IMR-90 (cell line): ENCODE results near the gene ITGB2. TPM values are rescaled to one million over a fixed set of nuclear protein-coding genes. Genes with fewer than 3 reads are reported as not detected.

Experiments
- ATAC-seq: fragments of 200-7000 bp; cut with Tn5 transposase; 2 replicates; pipeline ENCODE4 v1.9.1; 2020; ENCODE audit warnings: low read depth, mild to moderate bottlenecking, moderate library complexity
- BruUV-seq: library from RNA; stranded (reverse); fragments of 400-500 nt; replicated peaks from 2 replicates; lab custom pipeline; 2021; lab: Mats Ljungman, UMichigan
- CTCF ChIA-PET: fragments of 300-600 bp; formaldehyde crosslinking; extraction: SDS; loops from one replicate; lab custom pipeline; 2021; ENCODE audit warnings: antibody characterized with exemption; lab: Yijun Ruan, JAX
- POLR2A ChIA-PET: fragments of 300-600 bp; sonication (Branson Sonifier 250); formaldehyde crosslinking; loops from one replicate; lab custom pipeline; 2022; ENCODE audit warnings: antibody characterized with exemption; ENCODE audit not compliant: unreplicated experiment; lab: Charles Lee
- DNase-seq: peaks from one replicate; pipeline ENCODE4 v3.0.0; 2013
- H2AFZ ChIP-seq: replicated peaks from 2 replicates; pipeline ENCODE3; 2013; ENCODE audit warnings: low read length, mild to moderate bottlenecking; ENCODE audit not compliant: poor library complexity
- H2AK5ac ChIP-seq: 2 replicates; pipeline ENCODE4 v1.6.1; 2013; ENCODE audit warnings: low read depth, low read length, inconsistent platforms
- H2AK9ac ChIP-seq: replicated peaks from 2 replicates; pipeline ENCODE3; 2013; ENCODE audit warnings: mild to moderate bottlenecking, low read depth, low read length, moderate library complexity; ENCODE audit not compliant: poor library complexity
- H2BK120ac ChIP-seq: 2 replicates; pipeline ENCODE4 v1.6.1; 2013; ENCODE audit warnings: low read depth, low read length, inconsistent platforms
- H2BK15ac ChIP-seq: 3 replicates; pipeline ENCODE4 v1.6.1; 2013; ENCODE audit warnings: low read depth, low read length, inconsistent platforms
- H2BK20ac ChIP-seq: 2 replicates; pipeline ENCODE4 v1.6.1; 2013; ENCODE audit warnings: low read depth, mild to moderate bottlenecking, inconsistent platforms, low read length, moderate library complexity
- H2BK5ac ChIP-seq: 2 replicates; pipeline ENCODE4 v1.6.1; 2013; ENCODE audit warnings: mild to moderate bottlenecking, low read depth, low read length, inconsistent platforms; ENCODE audit not compliant: poor library complexity, severe bottlenecking
- H3K14ac ChIP-seq: replicated peaks from 2 replicates; pipeline ENCODE4 v1.6.1; 2013; ENCODE audit warnings: low read depth, low read length, inconsistent platforms
- H3K18ac ChIP-seq: 2 replicates; pipeline ENCODE4 v1.6.1; 2013; ENCODE audit warnings: low read depth, low read length, control low read depth
- H3K23ac ChIP-seq: 2 replicates; pipeline ENCODE4 v1.6.1; 2013; ENCODE audit warnings: low read depth, low read length, inconsistent platforms
- H3K27ac ChIP-seq: 2 replicates; pipeline ENCODE4 v1.5.1; 2013; ENCODE audit warnings: mild to moderate bottlenecking, control low read depth, low read length; ENCODE audit not compliant: insufficient read depth
- H3K27me3 ChIP-seq: 2 replicates; pipeline ENCODE4 v1.6.1; 2013; ENCODE audit warnings: low read length; ENCODE audit not compliant: control insufficient read depth, insufficient read depth
- H3K36me3 ChIP-seq: 2 replicates; pipeline ENCODE4 v1.6.1; 2013; ENCODE audit warnings: low read length, mixed read lengths; ENCODE audit not compliant: control insufficient read depth, insufficient read depth
- H3K4ac ChIP-seq: 2 replicates; pipeline ENCODE4 v1.6.1; 2013; ENCODE audit warnings: low read depth, low read length, inconsistent platforms
- H3K4me1 ChIP-seq: 2 replicates; pipeline ENCODE4 v1.6.1; 2013; ENCODE audit warnings: low read length, mixed read lengths; ENCODE audit not compliant: control insufficient read depth, insufficient read depth
- H3K4me2 ChIP-seq: 2 replicates; pipeline ENCODE4 v1.6.1; 2013; ENCODE audit warnings: low read depth, mild to moderate bottlenecking, control low read depth, low read length, moderate library complexity
- H3K4me3 ChIP-seq: 2 replicates; pipeline ENCODE4 v1.5.1; 2013; ENCODE audit warnings: low read depth, mild to moderate bottlenecking, control low read depth, low read length, moderate library complexity; ENCODE audit not compliant: insufficient read depth
- H3K56ac ChIP-seq: 2 replicates; pipeline ENCODE4 v1.6.1; 2013; ENCODE audit warnings: low read length, inconsistent platforms; ENCODE audit not compliant: insufficient read depth; ENCODE audit errors: extremely low read depth
- H3K79me1 ChIP-seq, 2 experiments: 2 replicates each; pipeline ENCODE4 v1.6.1; 2013; ENCODE audit warnings: low read length in 2 of 2, inconsistent platforms in 1 of 2, low read depth in 1 of 2
- H3K9ac ChIP-seq: 2 replicates; pipeline ENCODE4 v1.6.1; 2013; ENCODE audit warnings: low read depth, low read length, control low read depth
- H3K9me1 ChIP-seq: 2 replicates; pipeline ENCODE4 v1.6.1; 2013; ENCODE audit warnings: low read length, inconsistent platforms; ENCODE audit not compliant: insufficient read depth
- H3K9me3 ChIP-seq: 2 replicates; pipeline ENCODE4 v1.6.1; 2013; ENCODE audit warnings: low read length; ENCODE audit not compliant: control insufficient read depth, insufficient read depth
- H4K20me1 ChIP-seq: 2 replicates; pipeline ENCODE4 v1.6.1; 2013; ENCODE audit warnings: low read length, inconsistent platforms; ENCODE audit not compliant: insufficient read depth
- H4K5ac ChIP-seq: 2 replicates; pipeline ENCODE4 v1.6.1; 2013; ENCODE audit warnings: mild to moderate bottlenecking, low read depth, low read length, control low read depth
- H4K8ac ChIP-seq, 2 experiments: 2 replicates each; pipeline ENCODE4 v1.6.1; 2013; ENCODE audit warnings: low read depth in 2 of 2, low read length in 2 of 2, control low read depth in 1 of 2, inconsistent platforms in 1 of 2
- H4K91ac ChIP-seq: 2 replicates; pipeline ENCODE4 v1.6.1; 2013; ENCODE audit warnings: low read depth, low read length, inconsistent platforms; ENCODE audit not compliant: insufficient read depth
- CEBPB ChIP-seq: IDR thresholded peaks from 2 replicates; pipeline ENCODE4 v1.6.1; 2012; ENCODE audit warnings: low read depth, low read length, improper control_type of control experiment
- FOS ChIP-seq: fragments of 150-350 bp; IDR thresholded peaks from 2 replicates; pipeline ENCODE4 v1.6.1; 2016; ENCODE audit warnings: low read depth, low read length
- MAZ ChIP-seq: IDR thresholded peaks from 2 replicates; pipeline ENCODE4 v1.6.1; 2012; ENCODE audit warnings: low read depth, mild to moderate bottlenecking, low read length, improper control_type of control experiment, moderate library complexity, borderline replicate concordance
- SMC3 ChIP-seq: fragments of 150-350 bp; IDR thresholded peaks from 2 replicates; pipeline ENCODE4 v1.6.1; 2016; ENCODE audit warnings: low read depth, mild to moderate bottlenecking, antibody characterized with exemption, low read length, moderate library complexity
- WGBS, 2 experiments: methylation state at CpG; one replicate each; pipeline versions ENCODE4 v1.1.5 to v1.1.7; 2013; ENCODE audit warnings: missing lambda C conversion rate in 2 of 2; ENCODE audit not compliant: insufficient read length in 1 of 2; ENCODE audit errors: extremely low coverage in 2 of 2; 5-methylcytosine and 5-hydroxymethylcytosine counted together
- dilution Hi-C: fragments of 300-500 bp; cut with HindIII; formaldehyde crosslinking; loops from one replicate; pipeline ENCODE4 v1.14.3; 2018; ENCODE audit warnings: low sequenced_read_pairs; ENCODE audit not compliant: unreplicated experiment
- in situ Hi-C: fragments of 300-500 bp; cut with MboI; formaldehyde crosslinking; loops from 3 replicates; pipeline ENCODE4 v1.14.3; 2019; ENCODE audit warnings: low sequenced_read_pairs, inconsistent platforms, mixed read lengths
- intact Hi-C: fragments of 100-400 bp; cut with micrococcal nuclease; formaldehyde crosslinking; loops from 2 replicates; pipeline ENCODE4 v1.10.0; 2022
- polyA plus RNA-seq, 3 experiments: library from polyadenylated mRNA; depleted of rRNA; stranded (reverse); fragments of >200 nt; gene quantifications; 2 replicates each; pipeline ENCODE4 v1.2.3, GENCODE V29; 2012; ENCODE audit warnings: low replicate concordance in 1 of 3
- total RNA-seq: library from RNA; depleted of rRNA; stranded (reverse); fragments of >200 nt; gene quantifications from 2 replicates; pipeline ENCODE4 v1.2.3, GENCODE V29; 2012

Gene ITGB2
- total and polyA plus RNA-seq, 2 of the 4 experiments (the other 2 are of a cell fraction) = 0.14 TPM; not detected in 1

- H3K56ac ChIP-seq = peak overlapping the region; percentile 28; the same call in 1 of the 2 replicates
- H3K9me3 ChIP-seq = no peaks in the 10 kb centered on the region
- 0 out of 2 replicates have a peak overlapping the region, but pooled peaks have one; percentile 18 for H2BK20ac ChIP-seq
- peaks cover 28% of the 10 kb centered on the region for H4K20me1 ChIP-seq
- dilution Hi-C loops = no loop called here
- WGBS, 2 experiments = 82% methylated on average over 4 of the region's 6 CpGs; no CpG with 5 or more reads in 1 of the 2 experiments
- no peak overlapping the region for H3K18ac ChIP-seq
- in situ Hi-C loops = no loop called here
- peak overlapping the region; percentile 24; the same call in 1 of the 2 replicates for H3K23ac ChIP-seq
- DNase-seq (peak; percentile 22), ATAC-seq (no peak)
- no peak overlapping the region for H4K91ac ChIP-seq
- H2AK5ac ChIP-seq = no peak overlapping the region
- intact Hi-C loops = loop anchor here (10.0 kb wide), 1 partner anchor 259 kb away; no protein-coding TSS in a partner anchor
- H2BK120ac ChIP-seq = no peak overlapping the region
- TF ChIP-seq CEBPB = no peak
- TF ChIP-seq FOS = no peak
- no peak for TF ChIP-seq SMC3
- TF ChIP-seq MAZ = no peak
- H3K4me1 ChIP-seq = peaks cover 12% of the 10 kb centered on the region
- peaks cover 5 to 34% of the 10 kb centered on the region in 2 experiments; a peak in 3 of 4 replicates for H3K79me1 ChIP-seq
- H3K4ac ChIP-seq = peak overlapping the region; percentile 15; the same call in 1 of the 2 replicates
- CTCF ChIA-PET = no interaction called here
- no peak overlapping the region for H4K5ac ChIP-seq
- H2BK5ac ChIP-seq = no peak overlapping the region
- peak overlapping the region; percentile 60 for H2AK9ac ChIP-seq
- H3K27ac ChIP-seq = no peak overlapping the region
- H3K14ac ChIP-seq = no peak overlapping the region
- no peak overlapping the region for H2BK15ac ChIP-seq
- POLR2A ChIA-PET = no interaction called here
- no peaks in the 10 kb centered on the region for H3K27me3 ChIP-seq
- peak overlapping the region; percentile 85 for H3K4me2 ChIP-seq
- H4K8ac ChIP-seq = no peak overlapping the region
- peak overlapping the region; percentile 95 for H2AFZ ChIP-seq
- no TSS peak for BruUV-seq
- H3K9me1 ChIP-seq = peaks cover 12% of the 10 kb centered on the region
- no peak overlapping the region for H3K9ac ChIP-seq
- H3K36me3 ChIP-seq = no peaks in the 10 kb centered on the region
- H3K4me3 ChIP-seq = no peak overlapping the region
These were observed 45.4 kb downstream of the ITGB2 start for GRCh38 chr21:44875316-44875700.
